Skeletal muscle satellite cell (primary cell): ENCODE measurements around the gene CTSC.
A peak's percentile ranks its signal among the peaks of the same experiment; 100 is the strongest.
"Not testable (repeated sequence)": the region's sequence is repeated elsewhere in the genome, so short reads cannot be mapped to it uniquely, and the experiment has no call there.

Experiments used
- H3K27me3 ChIP-seq: 2 replicates; pipeline ENCODE4 v1.7.0; 2013; ENCODE audit warnings: low read length; ENCODE audit not compliant: control insufficient read depth, insufficient read depth
- H3K36me3 ChIP-seq: 2 replicates; pipeline ENCODE4 v1.7.0; 2013; ENCODE audit warnings: mild to moderate bottlenecking, control low read depth, low read length; ENCODE audit not compliant: insufficient read depth
- H3K4me1 ChIP-seq: 2 replicates; pipeline ENCODE4 v1.7.0; 2013; ENCODE audit warnings: low read length; ENCODE audit not compliant: control insufficient read depth, insufficient read depth
- H3K4me2 ChIP-seq: 2 replicates; pipeline ENCODE4 v1.7.0; 2013; ENCODE audit warnings: mild to moderate bottlenecking, low read length
- H3K4me3 ChIP-seq: 2 replicates; pipeline ENCODE4 v1.7.0; 2013; ENCODE audit warnings: low read length
- H3K9ac ChIP-seq: 2 replicates; pipeline ENCODE4 v1.7.0; 2013; ENCODE audit warnings: mild to moderate bottlenecking, low read depth, low read length, moderate library complexity
- H3K9me3 ChIP-seq: replicated peaks from 2 replicates; pipeline ENCODE4 v1.7.0; 2013; ENCODE audit warnings: mild to moderate bottlenecking, control low read depth, low read length

Gene CTSC

DNA sequence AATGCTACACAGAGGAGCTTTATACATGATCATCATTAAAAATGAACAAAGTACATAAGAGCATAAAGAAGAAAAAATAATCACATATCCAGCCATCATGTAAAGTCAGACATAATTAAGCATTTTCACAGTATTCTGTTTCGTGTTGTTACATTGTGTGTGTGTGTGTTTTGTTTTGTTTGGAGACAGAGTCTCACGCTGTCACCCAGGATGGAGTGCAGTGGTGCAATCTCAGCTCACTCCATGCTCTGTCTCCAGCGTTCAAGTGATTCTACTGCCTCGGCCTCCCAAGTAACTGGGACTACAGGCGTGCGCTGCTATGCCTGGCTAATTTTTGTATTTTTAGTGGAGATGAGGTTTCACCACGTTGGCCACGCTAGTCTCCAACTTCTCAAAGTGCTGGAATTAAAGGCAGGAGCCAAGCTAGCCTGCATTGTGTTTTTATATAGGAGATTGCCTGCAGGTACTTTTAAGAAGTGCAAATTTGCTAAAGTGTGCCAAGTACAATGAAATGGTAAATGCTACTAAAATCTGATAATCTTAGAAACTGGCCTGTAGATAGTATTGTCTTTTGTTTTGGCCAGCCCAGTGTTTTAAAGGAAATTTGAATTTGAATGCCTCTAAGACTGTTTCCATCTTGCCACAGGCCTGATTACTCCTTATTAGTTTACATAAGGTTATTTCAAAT lies 7.8 kb downstream of the CTSC start:
- H3K4me1 ChIP-seq: peaks cover 10% of the 10 kb centered on the region
- H3K4me3 ChIP-seq: no peak overlapping the region
- H3K27me3 ChIP-seq: no peaks in the 10 kb centered on the region
- no peak overlapping the region for H3K9ac ChIP-seq
- H3K9me3 ChIP-seq: no peaks in the 10 kb centered on the region
- peaks cover 21% of the 10 kb centered on the region for H3K36me3 ChIP-seq
- H3K4me2 ChIP-seq: no peak overlapping the region

DNA sequence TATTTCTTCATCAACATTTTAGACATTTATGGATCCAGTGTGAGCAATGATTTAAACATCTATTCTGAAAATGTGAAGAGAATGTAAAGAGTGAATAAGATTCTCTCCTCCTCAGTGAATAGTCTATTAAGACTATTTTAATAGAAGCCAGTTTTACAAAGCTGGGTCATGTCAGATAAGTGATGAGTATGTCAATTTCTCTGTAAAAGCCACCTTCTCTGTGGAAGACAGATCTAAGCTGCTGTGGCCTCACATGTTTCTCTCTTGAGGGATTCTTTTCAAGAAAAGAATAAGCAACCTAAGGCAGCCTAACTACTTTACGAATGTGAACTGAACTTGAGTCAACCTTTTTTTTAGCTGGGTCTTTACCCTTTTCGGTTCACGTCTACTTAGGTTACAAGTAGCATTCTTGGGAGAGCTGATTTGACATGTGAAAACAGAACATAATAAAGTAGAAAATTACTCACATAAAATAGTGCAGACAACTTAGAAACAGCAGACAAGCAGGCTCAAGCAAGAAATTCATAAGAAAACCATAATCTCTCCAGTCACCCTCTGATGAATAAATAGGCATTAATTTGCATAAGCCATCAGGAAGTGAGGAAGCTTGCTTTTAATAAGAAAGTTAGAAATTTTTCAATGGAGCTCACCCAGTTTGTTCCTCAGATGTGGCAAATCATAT lies 9.9 kb downstream of the CTSC start:
- Histone ChIP-seq H3K9ac (no peak overlapping the region), H3K27me3 (no peaks in the 10 kb centered on the region), H3K9me3 (no peaks in the 10 kb centered on the region), H3K4me3 (no peak overlapping the region), H3K4me2 (no peak overlapping the region), H3K4me1 (peaks cover 3% of the 10 kb centered on the region), H3K36me3 (peaks cover 20% of the 10 kb centered on the region)

DNA sequence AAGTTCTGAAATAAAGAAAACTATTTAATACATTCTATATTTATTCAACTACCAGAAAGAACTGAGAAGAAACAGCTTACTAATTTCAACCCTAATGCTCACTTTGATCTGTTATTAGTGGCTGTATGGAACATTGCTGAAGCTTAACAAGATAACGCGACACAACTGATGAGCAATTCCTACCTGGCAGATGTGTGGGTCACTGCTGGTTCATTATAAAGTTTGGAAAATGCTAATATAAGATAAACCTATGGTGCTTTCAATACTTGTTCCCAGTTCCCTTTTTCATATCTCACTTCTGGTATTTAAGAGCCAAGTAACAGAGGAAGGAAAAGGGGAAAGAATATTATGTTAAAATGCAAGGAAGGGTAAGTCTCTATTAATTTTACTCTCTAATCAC lies 10.5 kb downstream of the CTSC start:
- Histone ChIP-seq H3K36me3 (peaks cover 15% of the 10 kb centered on the region), H3K9me3 (no peaks in the 10 kb centered on the region), H3K27me3 (no peaks in the 10 kb centered on the region), H3K9ac (no peak overlapping the region), H3K4me3 (no peak overlapping the region), H3K4me2 (no peak overlapping the region), H3K4me1 (no peaks in the 10 kb centered on the region)

GRCh38 chr11:88326099-88326498 lies 11.4 kb downstream of the CTSC start:
- peaks cover 5% of the 10 kb centered on the region for H3K36me3 ChIP-seq
- H3K4me3 ChIP-seq: no peak overlapping the region
- no peaks in the 10 kb centered on the region for H3K4me1 ChIP-seq

GRCh38 chr11:88324562-88325345 lies 12.8 kb downstream of the CTSC start:
- peaks cover 4% of the 10 kb centered on the region for H3K36me3 ChIP-seq
- H3K27me3 ChIP-seq: no peaks in the 10 kb centered on the region
- H3K9ac ChIP-seq: no peak overlapping the region
- H3K4me3 ChIP-seq: no peak overlapping the region
- H3K4me2 ChIP-seq: no peak overlapping the region
- H3K9me3 ChIP-seq: no peaks in the 10 kb centered on the region
- peaks cover 10% of the 10 kb centered on the region for H3K4me1 ChIP-seq

More at GRCh38 chr11:88326099-88326498, 11.4 kb downstream of the CTSC start:
- no peaks in the 10 kb centered on the region for H3K9me3 ChIP-seq
- no peak overlapping the region for H3K4me2 ChIP-seq
- no peak overlapping the region for H3K9ac ChIP-seq
- no peaks in the 10 kb centered on the region for H3K27me3 ChIP-seq

GRCh38 chr11:88322881-88323280 lies 14.7 kb downstream of the CTSC start:
- H3K9ac ChIP-seq, H3K36me3 ChIP-seq: not testable (repeated sequence)

DNA sequence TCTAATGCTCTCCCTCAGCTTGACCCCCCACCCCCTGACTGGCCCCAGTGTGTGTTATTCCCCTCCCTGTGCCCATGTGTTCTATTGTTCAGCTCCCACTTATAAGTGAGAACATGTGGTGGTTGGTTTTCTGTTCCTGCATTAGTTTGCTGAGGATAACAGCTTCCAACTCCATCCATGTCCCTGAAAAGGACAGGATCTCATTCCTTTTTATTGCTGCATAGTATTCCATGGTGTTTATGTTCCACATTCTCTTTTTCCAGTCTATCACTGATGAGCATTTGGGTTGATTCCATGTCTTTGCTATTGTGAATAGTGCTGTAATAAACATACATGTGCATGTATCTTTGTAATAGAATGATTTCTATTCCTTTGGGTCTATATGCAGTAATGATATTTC lies 16.1 kb downstream of the CTSC start:
- not testable (repeated sequence) for H3K4me3 ChIP-seq, H3K9me3 ChIP-seq, H3K27me3 ChIP-seq, H3K9ac ChIP-seq, H3K4me2 ChIP-seq, H3K36me3 ChIP-seq
- H3K4me1 ChIP-seq: peaks cover 10% of the 10 kb centered on the region

More at GRCh38 chr11:88322881-88323280, 14.7 kb downstream of the CTSC start:
- not testable (repeated sequence) for H3K27me3 ChIP-seq, H3K4me3 ChIP-seq, H3K4me2 ChIP-seq, H3K9me3 ChIP-seq
- H3K4me1 ChIP-seq: peaks cover 10% of the 10 kb centered on the region

GRCh38 chr11:88320149-88320559 lies 17.4 kb downstream of the CTSC start:
- peaks cover 10% of the 10 kb centered on the region for H3K4me1 ChIP-seq
- no peaks in the 10 kb centered on the region for H3K36me3 ChIP-seq
- H3K27me3 ChIP-seq: no peaks in the 10 kb centered on the region
- peak overlapping the region; percentile 39 for H3K4me2 ChIP-seq
- no peak overlapping the region for H3K4me3 ChIP-seq
- H3K9me3 ChIP-seq: no peaks in the 10 kb centered on the region
- no peak overlapping the region for H3K9ac ChIP-seq

DNA sequence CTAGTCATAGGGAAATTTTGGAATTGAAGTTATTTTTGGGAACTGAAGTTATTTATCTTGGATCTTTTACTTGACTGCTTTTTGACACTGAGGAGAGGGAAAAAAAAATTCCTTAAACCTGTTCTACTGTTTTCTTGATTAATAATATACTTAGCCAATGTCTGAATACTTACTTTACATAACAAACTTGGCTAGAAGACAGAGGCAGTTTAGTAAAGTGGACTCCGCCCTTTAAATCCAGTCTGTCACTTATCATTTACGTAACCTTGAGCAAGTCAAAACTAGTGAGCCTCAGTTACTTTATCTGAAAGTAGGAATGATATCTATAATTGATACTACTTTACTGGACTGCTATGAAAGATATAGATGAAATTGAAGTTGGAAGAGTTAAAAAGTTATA lies 19.5 kb downstream of the CTSC start:
- Histone ChIP-seq H3K4me3 (no peak overlapping the region), H3K9me3 (no peaks in the 10 kb centered on the region), H3K36me3 (no peaks in the 10 kb centered on the region), H3K9ac (no peak overlapping the region), H3K27me3 (no peaks in the 10 kb centered on the region), H3K4me2 (no peak overlapping the region), H3K4me1 (peaks cover 19% of the 10 kb centered on the region)

DNA sequence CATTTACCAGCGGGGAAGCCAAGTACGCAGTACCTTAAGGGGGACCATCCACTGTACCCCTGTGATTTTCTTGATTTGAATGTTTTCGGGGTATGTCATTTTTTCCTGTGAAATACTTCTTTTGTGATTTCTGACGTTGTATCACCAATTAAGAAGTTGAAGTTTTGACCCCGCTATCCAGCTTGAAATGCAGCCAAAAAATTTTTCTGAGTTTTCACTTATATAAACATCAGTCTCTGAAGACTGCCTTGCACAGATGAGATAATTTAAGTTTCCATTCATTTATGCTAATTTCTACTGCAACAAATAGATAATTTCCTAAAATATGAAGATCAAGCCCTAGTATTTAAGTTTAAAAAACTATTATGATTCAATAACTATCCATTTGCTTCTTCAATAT lies 20.0 kb downstream of the CTSC start:
- Histone ChIP-seq H3K36me3 (no peaks in the 10 kb centered on the region), H3K4me2 (no peak overlapping the region), H3K4me1 (peaks cover 24% of the 10 kb centered on the region)

GRCh38 chr11:88315981-88316441 lies 21.5 kb downstream of the CTSC start:
- Histone ChIP-seq H3K9me3 (no peaks in the 10 kb centered on the region), H3K27me3 (no peaks in the 10 kb centered on the region), H3K4me2 (no peak overlapping the region), H3K9ac (no peak overlapping the region), H3K4me1 (peaks cover 34% of the 10 kb centered on the region), H3K4me3 (no peak overlapping the region), H3K36me3 (no peaks in the 10 kb centered on the region)

More for the DNA sequence above, 20.0 kb downstream of the CTSC start:
- Histone ChIP-seq H3K9me3 (no peaks in the 10 kb centered on the region), H3K27me3 (no peaks in the 10 kb centered on the region), H3K4me3 (no peak overlapping the region), H3K9ac (no peak overlapping the region)
